ENCODE data around the gene CERCAM. TPM values are rescaled to one million over a fixed set of nuclear protein-coding genes. Genes with fewer than 3 reads are reported as not detected.
"Not testable (repeated sequence)": the region's sequence is repeated elsewhere in the genome, so short reads cannot be mapped to it uniquely, and the experiment has no call there.

Gene CERCAM
- polyA plus RNA-seq, 5 donors = 35.6 to 64.0 (median 50.3) TPM

DNA sequence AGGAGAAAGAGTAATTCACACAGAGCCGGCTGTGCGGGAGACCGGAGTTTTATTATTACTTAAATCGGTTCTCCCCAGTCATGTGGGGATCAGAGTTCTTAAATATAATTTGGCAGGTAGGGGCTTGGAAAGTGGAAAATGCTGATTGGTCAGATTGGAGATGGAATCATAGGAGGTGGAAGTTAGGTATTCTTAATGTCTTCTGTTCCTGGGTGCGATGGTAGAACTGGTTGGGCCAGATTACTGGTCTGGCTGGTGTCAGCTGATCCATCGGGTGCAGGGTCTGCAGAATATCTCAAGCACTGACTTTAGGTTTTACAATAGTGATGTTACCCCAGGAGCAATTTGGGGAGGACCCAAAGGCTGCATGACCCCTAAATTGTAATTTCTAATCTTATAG is 4.6 kb upstream of the CERCAM start:
- no peak for DNase-seq

DNA sequence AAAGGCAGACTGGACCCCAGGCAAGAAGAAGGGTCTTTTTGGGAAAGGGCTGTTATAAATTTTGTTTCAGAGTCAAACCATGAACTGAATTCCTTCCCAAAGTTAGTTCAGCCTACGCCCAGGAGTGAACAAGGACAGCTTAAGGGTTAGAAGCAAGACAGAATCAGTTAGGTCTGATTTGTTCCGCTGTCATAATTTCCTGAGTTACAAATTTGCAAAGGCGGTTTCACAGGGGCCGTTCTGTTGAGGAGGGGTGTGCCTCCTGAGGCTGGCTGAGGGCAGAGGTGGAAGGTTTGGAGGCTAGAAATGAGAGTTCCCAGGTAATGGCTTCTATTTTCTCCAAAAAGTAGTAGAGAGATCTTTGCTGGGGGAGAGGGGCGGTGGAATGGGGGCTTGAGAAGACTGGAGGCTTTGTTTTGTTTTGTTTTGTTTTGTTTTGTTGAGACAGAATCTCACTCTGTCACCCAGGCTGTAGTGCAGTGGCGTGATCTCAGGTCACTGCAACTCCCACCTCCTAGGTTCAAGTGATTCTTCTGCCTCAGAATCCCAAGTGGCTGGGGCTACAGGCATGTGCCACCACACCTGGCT is 4.1 kb upstream of the CERCAM start:
- no peak for DNase-seq

- no peak for DNase-seq
Observed at GRCh38 chr9:128419061-128419925, 1.4 kb upstream of the CERCAM start.

- DNase-seq = peak; percentile 72 to 73
Observed at GRCh38 chr9:128420060-128420650, 502 bp upstream of the CERCAM start.

GRCh38 chr9:128421482-128421996 is 882 bp downstream of the CERCAM start:
- no peak for DNase-seq

GRCh38 chr9:128422022-128422782 is 1.5 kb downstream of the CERCAM start:
- not testable (repeated sequence) for DNase-seq

DNA sequence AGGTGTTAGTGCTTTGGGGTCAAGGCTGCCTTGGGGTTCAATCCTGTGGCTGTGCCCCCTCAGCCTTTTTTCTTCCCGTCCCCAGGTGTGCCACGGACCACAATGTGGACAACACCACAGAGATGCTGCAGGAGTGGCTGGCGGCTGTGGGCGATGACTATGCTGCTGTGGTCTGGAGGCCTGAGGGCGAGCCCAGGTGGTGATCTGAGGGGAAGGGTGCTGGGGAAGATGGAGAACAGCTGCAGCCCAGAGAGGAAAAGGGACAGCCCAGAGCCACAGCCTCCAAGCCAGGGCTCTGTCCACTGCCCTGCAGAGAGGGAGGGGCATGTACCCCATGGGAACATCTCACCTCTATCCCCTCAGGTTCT is 2.1 kb downstream of the CERCAM start:
- DNase-seq = no peak

GRCh38 chr9:128423356-128423755 is 2.7 kb downstream of the CERCAM start:
- DNase-seq = not testable (repeated sequence)

GRCh38 chr9:128424268-128424780 is 3.7 kb downstream of the CERCAM start:
- no peak for DNase-seq

DNA sequence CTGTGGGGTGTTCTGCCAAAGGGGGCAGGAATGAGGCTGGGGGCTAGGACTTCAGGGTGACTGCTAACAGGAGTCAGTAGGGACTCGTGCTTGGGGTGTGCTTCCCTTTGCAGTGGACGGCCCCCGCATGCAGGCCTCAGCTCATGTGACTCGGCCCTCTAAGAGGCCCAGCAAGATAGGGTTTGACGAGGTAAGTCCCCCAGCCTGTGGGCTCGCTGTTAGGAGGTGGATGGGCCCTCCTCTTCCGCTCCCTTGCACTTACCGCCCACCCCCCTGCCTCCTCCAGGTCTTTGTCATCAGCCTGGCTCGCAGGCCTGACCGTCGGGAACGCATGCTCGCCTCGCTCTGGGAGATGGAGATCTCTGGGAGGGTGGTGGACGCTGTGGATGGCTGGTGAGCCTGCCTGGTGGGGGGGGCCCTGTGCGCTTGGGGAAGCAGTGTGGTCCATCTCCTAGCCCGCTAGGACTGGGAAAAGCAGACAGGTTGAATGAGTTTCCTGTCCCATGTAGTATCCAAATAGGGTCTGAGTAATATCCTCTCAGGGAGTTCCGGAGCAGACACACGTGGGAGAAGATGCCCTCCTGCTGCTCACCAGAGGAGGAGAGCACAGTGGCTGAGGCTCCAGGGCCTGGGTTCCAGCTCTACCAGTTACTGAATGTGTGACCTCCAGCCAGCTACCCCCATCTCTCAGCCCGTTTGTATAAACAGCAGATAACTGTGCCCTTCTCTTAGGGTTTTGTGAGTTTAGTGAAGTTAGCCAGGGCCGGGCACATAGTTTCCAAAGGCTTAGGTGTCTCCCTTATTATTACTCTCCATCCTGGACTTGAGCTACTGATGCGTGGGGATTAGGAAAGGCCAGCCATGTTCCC is 8.2 kb downstream of the CERCAM start:
- DNase-seq = no peak

DNA sequence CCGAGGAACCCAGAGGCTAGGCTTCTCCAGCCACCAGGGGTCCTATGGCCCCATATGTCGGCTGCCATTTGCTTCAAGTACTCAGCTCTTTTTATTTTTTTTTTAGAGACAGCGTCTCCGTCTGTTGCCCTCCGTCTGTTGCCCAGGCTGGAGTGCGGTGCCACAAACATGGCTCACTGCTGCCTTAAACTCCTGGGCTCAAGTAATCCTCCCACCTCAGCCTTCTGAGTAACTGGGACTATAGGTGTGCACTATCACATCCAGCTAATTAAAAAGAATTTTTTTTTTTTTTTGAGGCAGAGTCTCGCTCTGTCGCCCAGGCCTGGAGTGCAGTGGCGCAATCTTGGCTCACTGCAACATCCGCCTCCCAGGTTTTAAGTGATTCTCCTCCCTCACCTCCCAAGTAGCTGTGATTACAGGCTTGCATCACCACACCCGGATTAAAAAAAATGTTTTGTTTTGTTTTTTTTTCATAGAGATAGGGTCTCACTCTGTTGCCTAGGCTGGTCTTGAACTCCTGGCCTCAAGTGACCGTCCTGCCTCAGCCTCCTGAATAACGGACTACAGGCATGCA is 8.9 kb downstream of the CERCAM start:
- DNase-seq = no peak

GRCh38 chr9:128431207-128431606 is 10.6 kb downstream of the CERCAM start:
- no peak for DNase-seq

- DNase-seq = no peak
Observed at GRCh38 chr9:128434340-128434739, 13.7 kb downstream of the CERCAM start.

DNA sequence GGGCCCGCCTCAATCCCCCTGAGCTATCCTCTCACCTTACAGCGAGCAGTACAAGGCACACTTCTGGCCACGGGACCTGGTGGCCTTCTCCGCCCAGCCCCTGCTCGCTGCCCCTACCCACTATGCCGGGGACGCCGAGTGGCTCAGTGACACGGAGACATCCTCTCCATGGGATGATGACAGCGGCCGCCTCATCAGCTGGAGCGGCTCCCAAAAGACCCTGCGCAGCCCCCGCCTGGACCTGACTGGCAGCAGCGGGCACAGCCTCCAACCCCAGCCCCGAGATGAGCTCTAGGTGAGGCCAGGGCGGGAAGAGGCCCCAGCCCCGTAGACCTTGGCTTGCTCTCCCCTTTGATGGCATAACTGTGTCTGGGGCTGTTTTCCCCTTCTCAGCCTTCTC is 15.0 kb downstream of the CERCAM start:
- DNase-seq = no peak

GRCh38 chr9:128438343-128439109 is 17.9 kb downstream of the CERCAM start:
- peak; percentile 77 to 82 for DNase-seq

- DNase-seq = no peak
Observed at GRCh38 chr9:128439273-128439672, 18.6 kb downstream of the CERCAM start.

- DNase-seq = no peak
Observed at GRCh38 chr9:128442150-128442549, 21.5 kb downstream of the CERCAM start.

DNA sequence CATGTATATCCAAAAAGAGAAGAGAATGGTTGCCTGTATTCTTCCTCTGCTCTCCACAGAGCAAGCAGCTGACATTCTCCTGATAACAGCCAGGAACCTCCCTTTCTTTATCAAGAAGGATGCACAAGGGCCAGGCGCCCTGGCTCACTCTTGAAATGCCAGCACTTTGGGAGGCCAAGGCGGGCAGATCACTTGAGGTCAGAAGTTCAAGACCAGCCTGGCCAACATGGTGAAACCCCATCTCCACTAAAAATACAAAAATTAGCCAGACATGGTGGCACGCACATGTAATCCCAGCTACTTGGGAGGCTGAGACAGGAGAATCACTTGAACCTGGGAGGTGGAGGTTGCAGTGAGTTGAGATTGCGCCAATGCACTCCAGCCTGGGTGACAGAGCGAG is 25.8 kb downstream of the CERCAM start:
- DNase-seq = not testable (repeated sequence)

GRCh38 chr9:128448746-128449145 is 28.1 kb downstream of the CERCAM start:
- no peak for DNase-seq

DNA sequence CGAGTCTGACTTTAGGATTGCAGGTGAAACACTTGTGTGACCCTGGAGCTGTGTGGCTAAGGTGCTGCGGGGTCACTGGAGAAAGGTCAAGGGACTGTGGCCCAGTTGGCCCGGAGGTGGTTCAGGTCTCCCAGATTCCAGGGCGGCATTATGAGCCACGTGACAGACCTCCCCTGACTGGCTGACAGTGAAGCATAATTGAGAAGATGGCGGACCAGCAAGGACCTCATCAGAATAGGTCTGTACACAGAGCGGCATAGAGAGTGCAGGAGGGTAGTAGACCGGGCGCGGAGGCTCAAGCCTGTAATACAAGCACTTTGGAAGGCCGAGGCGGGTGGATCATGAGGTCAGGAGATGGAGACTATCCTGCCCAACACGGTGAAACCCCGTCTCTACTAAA is 34.3 kb downstream of the CERCAM start:
- no peak for DNase-seq
